ENCODE results near the gene ACTN1.

The ACTN1 gene

DNA sequence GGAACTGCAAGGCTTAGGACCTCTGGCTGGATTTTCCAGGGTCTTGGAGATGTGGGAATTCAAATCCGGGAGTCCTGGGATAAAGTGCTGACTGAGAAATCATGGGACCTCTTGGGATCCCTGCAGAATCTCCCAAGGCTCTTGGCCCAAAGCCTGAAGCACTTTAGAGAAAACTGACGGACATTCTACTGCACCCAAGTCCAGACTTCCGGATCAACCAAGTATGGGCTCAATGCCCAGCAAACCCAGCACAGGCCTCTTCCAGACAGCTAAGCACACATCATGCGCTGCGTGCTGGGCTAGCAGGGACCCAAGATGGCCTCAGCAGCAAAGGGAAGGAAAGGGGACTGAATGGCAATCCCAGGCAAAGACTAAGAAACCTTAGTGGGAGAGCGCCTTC lies 85.0 kb downstream of the ACTN1 start:
- ChIA-PET CTCF (interaction anchor here (1.1 kb wide), 1 partner anchor 214 kb away, joined by 4 read pairs; no protein-coding TSS in a partner anchor), POLR2A (no interaction called here)
- Histone ChIP-seq H3K27ac (ENCODE audit: extremely low read depth, low read depth, low read length) (no peak overlapping the region), H3K36me3 (ENCODE audit: control insufficient read depth in 2 of 2, insufficient read depth in 1 of 2, low read length in 2 of 2) (peaks cover 7 to 75% of the 10 kb centered on the region in 2 experiments; a peak in 2 of 3 replicates), H3K9me3 (ENCODE audit: control insufficient read depth, insufficient read depth, low read depth, low read length) (no peaks in the 10 kb centered on the region), H3K4me3 (ENCODE audit: low read depth, low read length) (no peak overlapping the region), H3K4me1 (ENCODE audit: control insufficient read depth, insufficient read depth, low read length) (no peaks in the 10 kb centered on the region)
- TF ChIP-seq GLIS2 (tag by site-specific recombination; IDR thresholded peaks at IDR 0.05), result no peak
- TF ChIP-seq ZNF19 (tag by site-specific recombination; IDR thresholded peaks at IDR 0.05; ENCODE audit: low read depth), result no peak
- no peak for TF ChIP-seq ZFP37 (tag by site-specific recombination; IDR thresholded peaks at IDR 0.05)
- TF ChIP-seq BCL11B (tag by site-specific recombination; IDR thresholded peaks at IDR 0.05; ENCODE audit: low read depth), result no peak

DNA sequence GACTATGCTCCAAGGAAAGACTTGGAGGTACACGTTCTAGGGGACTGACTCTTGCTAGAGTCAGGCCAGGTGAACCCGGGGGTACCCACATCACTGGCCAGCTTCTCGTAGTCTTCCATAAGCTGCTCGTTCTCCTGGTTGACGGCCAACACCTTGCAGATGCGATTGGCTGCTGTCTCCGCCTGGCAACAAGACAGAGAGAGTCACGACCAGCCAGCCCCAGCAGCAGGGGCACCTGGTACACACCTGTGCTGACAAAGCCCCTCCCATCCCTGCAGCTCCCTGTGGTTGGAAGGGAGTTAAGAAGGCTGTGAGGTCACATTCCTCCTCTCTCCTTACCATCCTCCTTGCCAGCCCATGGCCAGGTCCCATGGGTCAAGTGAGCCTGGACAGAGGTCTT lies 85.5 kb downstream of the ACTN1 start:
- H3K4me1 ChIP-seq (ENCODE audit: control insufficient read depth, insufficient read depth, low read length), result no peaks in the 10 kb centered on the region
- TF ChIP-seq OVOL3 (tag by site-specific recombination; IDR thresholded peaks at IDR 0.05), result no peak
- no peak for TF ChIP-seq ZNF449 (tag by site-specific recombination; IDR thresholded peaks at IDR 0.05)
- TF ChIP-seq, protein P1, sequence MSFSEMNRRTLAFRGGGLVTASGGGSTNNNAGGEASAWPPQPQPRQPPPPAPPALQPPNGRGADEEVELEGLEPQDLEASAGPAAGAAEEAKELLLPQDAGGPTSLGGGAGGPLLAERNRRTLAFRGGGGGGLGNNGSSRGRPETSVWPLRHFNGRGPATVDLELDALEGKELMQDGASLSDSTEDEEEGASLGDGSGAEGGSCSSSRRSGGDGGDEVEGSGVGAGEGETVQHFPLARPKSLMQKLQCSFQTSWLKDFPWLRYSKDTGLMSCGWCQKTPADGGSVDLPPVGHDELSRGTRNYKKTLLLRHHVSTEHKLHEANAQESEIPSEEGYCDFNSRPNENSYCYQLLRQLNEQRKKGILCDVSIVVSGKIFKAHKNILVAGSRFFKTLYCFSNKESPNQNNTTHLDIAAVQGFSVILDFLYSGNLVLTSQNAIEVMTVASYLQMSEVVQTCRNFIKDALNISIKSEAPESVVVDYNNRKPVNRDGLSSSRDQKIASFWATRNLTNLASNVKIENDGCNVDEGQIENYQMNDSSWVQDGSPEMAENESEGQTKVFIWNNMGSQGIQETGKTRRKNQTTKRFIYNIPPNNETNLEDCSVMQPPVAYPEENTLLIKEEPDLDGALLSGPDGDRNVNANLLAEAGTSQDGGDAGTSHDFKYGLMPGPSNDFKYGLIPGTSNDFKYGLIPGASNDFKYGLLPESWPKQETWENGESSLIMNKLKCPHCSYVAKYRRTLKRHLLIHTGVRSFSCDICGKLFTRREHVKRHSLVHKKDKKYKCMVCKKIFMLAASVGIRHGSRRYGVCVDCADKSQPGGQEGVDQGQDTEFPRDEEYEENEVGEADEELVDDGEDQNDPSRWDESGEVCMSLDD (tag by site-specific recombination; IDR thresholded peaks at IDR 0.05), result no peak
- TF ChIP-seq, protein P2, sequence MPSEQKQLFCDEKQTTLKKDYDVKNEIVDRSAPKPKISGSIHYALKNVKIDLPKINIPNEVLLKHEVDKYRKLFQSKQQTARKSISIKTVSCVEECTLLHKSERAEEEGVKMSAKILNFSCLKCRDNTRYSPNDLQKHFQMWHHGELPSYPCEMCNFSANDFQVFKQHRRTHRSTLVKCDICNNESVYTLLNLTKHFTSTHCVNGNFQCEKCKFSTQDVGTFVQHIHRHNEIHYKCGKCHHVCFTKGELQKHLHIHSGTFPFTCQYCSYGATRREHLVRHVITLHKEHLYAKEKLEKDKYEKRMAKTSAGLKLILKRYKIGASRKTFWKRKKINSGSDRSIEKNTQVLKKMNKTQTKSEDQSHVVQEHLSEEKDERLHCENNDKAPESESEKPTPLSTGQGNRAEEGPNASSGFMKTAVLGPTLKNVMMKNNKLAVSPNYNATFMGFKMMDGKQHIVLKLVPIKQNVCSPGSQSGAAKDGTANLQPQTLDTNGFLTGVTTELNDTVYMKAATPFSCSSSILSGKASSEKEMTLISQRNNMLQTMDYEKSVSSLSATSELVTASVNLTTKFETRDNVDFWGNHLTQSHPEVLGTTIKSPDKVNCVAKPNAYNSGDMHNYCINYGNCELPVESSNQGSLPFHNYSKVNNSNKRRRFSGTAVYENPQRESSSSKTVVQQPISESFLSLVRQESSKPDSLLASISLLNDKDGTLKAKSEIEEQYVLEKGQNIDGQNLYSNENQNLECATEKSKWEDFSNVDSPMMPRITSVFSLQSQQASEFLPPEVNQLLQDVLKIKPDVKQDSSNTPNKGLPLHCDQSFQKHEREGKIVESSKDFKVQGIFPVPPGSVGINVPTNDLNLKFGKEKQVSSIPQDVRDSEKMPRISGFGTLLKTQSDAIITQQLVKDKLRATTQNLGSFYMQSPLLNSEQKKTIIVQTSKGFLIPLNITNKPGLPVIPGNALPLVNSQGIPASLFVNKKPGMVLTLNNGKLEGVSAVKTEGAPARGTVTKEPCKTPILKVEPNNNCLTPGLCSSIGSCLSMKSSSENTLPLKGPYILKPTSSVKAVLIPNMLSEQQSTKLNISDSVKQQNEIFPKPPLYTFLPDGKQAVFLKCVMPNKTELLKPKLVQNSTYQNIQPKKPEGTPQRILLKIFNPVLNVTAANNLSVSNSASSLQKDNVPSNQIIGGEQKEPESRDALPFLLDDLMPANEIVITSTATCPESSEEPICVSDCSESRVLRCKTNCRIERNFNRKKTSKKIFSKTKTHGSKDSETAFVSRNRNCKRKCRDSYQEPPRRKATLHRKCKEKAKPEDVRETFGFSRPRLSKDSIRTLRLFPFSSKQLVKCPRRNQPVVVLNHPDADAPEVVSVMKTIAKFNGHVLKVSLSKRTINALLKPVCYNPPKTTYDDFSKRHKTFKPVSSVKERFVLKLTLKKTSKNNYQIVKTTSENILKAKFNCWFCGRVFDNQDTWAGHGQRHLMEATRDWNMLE (tag by site-specific recombination; conservative IDR thresholded peaks at IDR 0.05; ENCODE audit: low read depth), result no peak
- no peak for TF ChIP-seq ZNF623 (tag by site-specific recombination; IDR thresholded peaks at IDR 0.05)
- TF ChIP-seq OSR2 (tag by site-specific recombination; IDR thresholded peaks at IDR 0.05), result no peak
- H3K36me3 ChIP-seq (ENCODE audit: control insufficient read depth in 2 of 2, insufficient read depth in 1 of 2, low read length in 2 of 2), result peaks cover 3 to 75% of the 10 kb centered on the region in 2 experiments; a peak in 2 of 3 replicates
- ChIA-PET POLR2A (interaction anchor here (0.5 kb wide), 1 partner anchor 24 kb away, joined by 4 read pairs; no protein-coding TSS in a partner anchor), CTCF (interaction anchor here (0.9 to 2.5 kb wide), 3 partner anchors 18 to 214 kb away, joined by 3 to 8 read pairs (median 4); no protein-coding TSS in a partner anchor)
- H3K4me3 ChIP-seq (ENCODE audit: low read depth, low read length), result no peak overlapping the region
- no peak overlapping the region for H3K27ac ChIP-seq (ENCODE audit: extremely low read depth, low read depth, low read length)
- no peaks in the 10 kb centered on the region for H3K9me3 ChIP-seq (ENCODE audit: control insufficient read depth, insufficient read depth, low read depth, low read length)

GRCh38 chr14:68892961-68893360 lies 86.1 kb downstream of the ACTN1 start:
- H3K36me3 ChIP-seq (ENCODE audit: control insufficient read depth in 2 of 2, insufficient read depth in 1 of 2, low read length in 2 of 2), result peaks cover 3 to 75% of the 10 kb centered on the region in 2 experiments; a peak in 2 of 3 replicates
- no peak overlapping the region for H3K27ac ChIP-seq (ENCODE audit: extremely low read depth, low read depth, low read length)
- no peaks in the 10 kb centered on the region for H3K9me3 ChIP-seq (ENCODE audit: control insufficient read depth, insufficient read depth, low read depth, low read length)
- CTCF ChIA-PET, result interaction anchor here (0.9 to 2.5 kb wide), 3 partner anchors 18 to 215 kb away, joined by 3 to 8 read pairs (median 4); no protein-coding TSS in a partner anchor
- POLR2A ChIA-PET, result no interaction called here
- TF ChIP-seq ZSCAN18 (tag by site-specific recombination; IDR thresholded peaks at IDR 0.05) (no peak), BCL11B (tag by site-specific recombination; IDR thresholded peaks at IDR 0.05; ENCODE audit: low read depth) (no peak), ZNF510 (tag by site-specific recombination; IDR thresholded peaks at IDR 0.05; ENCODE audit: insufficient replicate concordance) (no peak), ZNF174 (tag by site-specific recombination; IDR thresholded peaks at IDR 0.05) (no peak), ZNF239 (tag by site-specific recombination; IDR thresholded peaks at IDR 0.05) (no peak), ZNF677 (tag by site-specific recombination; IDR thresholded peaks at IDR 0.05) (no peak), ZNF132 (tag by site-specific recombination; IDR thresholded peaks at IDR 0.05; ENCODE audit: borderline replicate concordance) (no peak)
- TF ChIP-seq, protein P3, sequence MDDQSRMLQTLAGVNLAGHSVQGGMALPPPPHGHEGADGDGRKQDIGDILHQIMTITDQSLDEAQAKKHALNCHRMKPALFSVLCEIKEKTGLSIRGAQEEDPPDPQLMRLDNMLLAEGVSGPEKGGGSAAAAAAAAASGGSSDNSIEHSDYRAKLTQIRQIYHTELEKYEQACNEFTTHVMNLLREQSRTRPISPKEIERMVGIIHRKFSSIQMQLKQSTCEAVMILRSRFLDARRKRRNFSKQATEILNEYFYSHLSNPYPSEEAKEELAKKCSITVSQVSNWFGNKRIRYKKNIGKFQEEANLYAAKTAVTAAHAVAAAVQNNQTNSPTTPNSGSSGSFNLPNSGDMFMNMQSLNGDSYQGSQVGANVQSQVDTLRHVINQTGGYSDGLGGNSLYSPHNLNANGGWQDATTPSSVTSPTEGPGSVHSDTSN (CRISPR knock-in tag; IDR thresholded peaks at IDR 0.05), result no peak
- H3K4me1 ChIP-seq (ENCODE audit: control insufficient read depth, insufficient read depth, low read length), result no peaks in the 10 kb centered on the region
- H3K4me3 ChIP-seq (ENCODE audit: low read depth, low read length), result no peak overlapping the region
